HUES6 (cell line): ENCODE results near the gene FCN3.
A peak's percentile ranks its signal among the peaks of the same experiment; 100 is the strongest.

Experiments used
- H3K27ac ChIP-seq: 2 replicates; pipeline ENCODE4 v1.7.0; 2013; ENCODE audit warnings: low read depth, mild to moderate bottlenecking, low read length, inconsistent platforms
- H3K27me3 ChIP-seq: 2 replicates; pipeline ENCODE4 v1.6.1; 2013; ENCODE audit warnings: low read length; ENCODE audit not compliant: control insufficient read depth, insufficient read depth
- H3K36me3 ChIP-seq: 2 replicates; pipeline ENCODE4 v1.6.1; 2013; ENCODE audit warnings: low read length; ENCODE audit not compliant: control insufficient read depth, insufficient read depth
- H3K4me1 ChIP-seq: 2 replicates; pipeline ENCODE4 v1.6.1; 2013; ENCODE audit warnings: low read length; ENCODE audit not compliant: control insufficient read depth, insufficient read depth
- H3K4me3 ChIP-seq: 2 replicates; pipeline ENCODE4 v1.5.1; 2013; ENCODE audit warnings: low read depth, low read length
- H3K9ac ChIP-seq: one replicate; pipeline ENCODE4 v1.6.1; 2013; ENCODE audit warnings: mild to moderate bottlenecking, low read length
- H3K9me3 ChIP-seq: 2 replicates; pipeline ENCODE4 v1.6.1; 2013; ENCODE audit warnings: low read depth, low read length; ENCODE audit not compliant: control insufficient read depth, insufficient read depth

Gene FCN3

GRCh38 chr1:27346991-27347624, 27.5 kb downstream of the FCN3 start:
- Histone ChIP-seq H3K36me3 (peaks cover 4% of the 10 kb centered on the region; the same call in 1 of the 2 replicates), H3K9me3 (no peaks in the 10 kb centered on the region), H3K27ac (no peak overlapping the region), H3K4me3 (no peak overlapping the region), H3K27me3 (peaks cover 9% of the 10 kb centered on the region), H3K4me1 (peaks cover 44% of the 10 kb centered on the region), H3K9ac (no peak overlapping the region)

GRCh38 chr1:27346357-27346756, 28.3 kb downstream of the FCN3 start:
- Histone ChIP-seq H3K4me3 (no peak overlapping the region), H3K27ac (no peak overlapping the region), H3K4me1 (peaks cover 47% of the 10 kb centered on the region), H3K9me3 (no peaks in the 10 kb centered on the region), H3K36me3 (peaks cover 4% of the 10 kb centered on the region; the same call in 1 of the 2 replicates), H3K9ac (no peak overlapping the region), H3K27me3 (peaks cover 9% of the 10 kb centered on the region)

- Histone ChIP-seq H3K9ac (no peak overlapping the region), H3K27ac (no peak overlapping the region), H3K36me3 (peaks cover 4% of the 10 kb centered on the region; the same call in 1 of the 2 replicates), H3K4me1 (peaks cover 46% of the 10 kb centered on the region), H3K9me3 (no peaks in the 10 kb centered on the region), H3K27me3 (peaks cover 4% of the 10 kb centered on the region), H3K4me3 (no peak overlapping the region)
Observed at GRCh38 chr1:27345272-27345671, 29.4 kb downstream of the FCN3 start.

- H3K9me3 ChIP-seq, result no peaks in the 10 kb centered on the region
- H3K4me1 ChIP-seq, result peaks cover 48% of the 10 kb centered on the region
- H3K9ac ChIP-seq, result no peak overlapping the region
- no peaks in the 10 kb centered on the region for H3K27me3 ChIP-seq
- 0 out of 2 replicates have a peak overlapping the region, but pooled peaks have one; percentile 51 for H3K4me3 ChIP-seq
- H3K27ac ChIP-seq, result no peak overlapping the region
- peaks cover 4% of the 10 kb centered on the region; the same call in 1 of the 2 replicates for H3K36me3 ChIP-seq
Observed at GRCh38 chr1:27343639-27344025, 31.0 kb downstream of the FCN3 start.

- H3K36me3 ChIP-seq, result peaks cover 4% of the 10 kb centered on the region; the same call in 1 of the 2 replicates
- peak overlapping the region; percentile 51 for H3K4me3 ChIP-seq
- H3K4me1 ChIP-seq, result peaks cover 48% of the 10 kb centered on the region
- peak overlapping the region; percentile 24; the same call in 1 of the 2 replicates for H3K27ac ChIP-seq
- H3K9ac ChIP-seq, result peak overlapping the region; percentile 33
- H3K9me3 ChIP-seq, result no peaks in the 10 kb centered on the region
- no peaks in the 10 kb centered on the region for H3K27me3 ChIP-seq
Observed at GRCh38 chr1:27342778-27343638, 31.6 kb downstream of the FCN3 start.

GRCh38 chr1:27342391-27342777, 32.2 kb downstream of the FCN3 start:
- no peaks in the 10 kb centered on the region for H3K9me3 ChIP-seq
- H3K4me1 ChIP-seq, result peaks cover 43% of the 10 kb centered on the region
- peak overlapping the region; percentile 33 for H3K9ac ChIP-seq
- peak overlapping the region; percentile 51 for H3K4me3 ChIP-seq
- H3K27ac ChIP-seq, result no peak overlapping the region
- peaks cover 4% of the 10 kb centered on the region; the same call in 1 of the 2 replicates for H3K36me3 ChIP-seq
- no peaks in the 10 kb centered on the region for H3K27me3 ChIP-seq

GRCh38 chr1:27341525-27342252, 32.9 kb downstream of the FCN3 start, which contains the start of gene SYTL1:
Gene SYTL1, plus strand, starts transcription at chr1:27342022. Its CDS starts 3,313 bp downstream, at chr1:27345335.
- peaks cover 39% of the 10 kb centered on the region for H3K4me1 ChIP-seq
- H3K36me3 ChIP-seq, result peaks cover 6% of the 10 kb centered on the region; the same call in 1 of the 2 replicates
- no peak within 1 kb of the TSS for H3K27ac ChIP-seq
- H3K9me3 ChIP-seq, result no peaks in the 10 kb centered on the region
- peak within 1 kb of the TSS; percentile 33 for H3K9ac ChIP-seq
- H3K27me3 ChIP-seq, result no peaks in the 10 kb centered on the region
- H3K4me3 ChIP-seq, result peak within 1 kb of the TSS; percentile 51

GRCh38 chr1:27339213-27339612, 35.4 kb downstream of the FCN3 start:
- Histone ChIP-seq H3K27ac (no peak overlapping the region), H3K36me3 (peaks cover 27% of the 10 kb centered on the region), H3K27me3 (no peaks in the 10 kb centered on the region), H3K4me3 (no peak overlapping the region), H3K9me3 (no peaks in the 10 kb centered on the region), H3K9ac (peak overlapping the region; percentile 2), H3K4me1 (peaks cover 39% of the 10 kb centered on the region)

- Histone ChIP-seq H3K4me3 (no peak overlapping the region), H3K27me3 (no peaks in the 10 kb centered on the region), H3K27ac (no peak overlapping the region)
Observed at GRCh38 chr1:27338751-27339150, 35.9 kb downstream of the FCN3 start.

GRCh38 chr1:27336756-27337155, 37.9 kb downstream of the FCN3 start:
- Histone ChIP-seq H3K4me3 (no peak overlapping the region), H3K9me3 (no peaks in the 10 kb centered on the region), H3K36me3 (peaks cover 49% of the 10 kb centered on the region), H3K4me1 (peaks cover 20% of the 10 kb centered on the region), H3K9ac (no peak overlapping the region), H3K27me3 (no peaks in the 10 kb centered on the region), H3K27ac (no peak overlapping the region)

More at GRCh38 chr1:27338751-27339150, 35.9 kb downstream of the FCN3 start:
- Histone ChIP-seq H3K4me1 (peaks cover 39% of the 10 kb centered on the region), H3K9ac (peak overlapping the region; percentile 2), H3K36me3 (peaks cover 31% of the 10 kb centered on the region), H3K9me3 (no peaks in the 10 kb centered on the region)
